Measurements from ENCODE around the gene CARD11. TPM values are rescaled to one million over a fixed set of nuclear protein-coding genes. Genes with fewer than 3 reads are reported as not detected.

CARD11 gene
- total RNA-seq, 2 experiments from 2014 or later, result 136 to 196 TPM

DNA sequence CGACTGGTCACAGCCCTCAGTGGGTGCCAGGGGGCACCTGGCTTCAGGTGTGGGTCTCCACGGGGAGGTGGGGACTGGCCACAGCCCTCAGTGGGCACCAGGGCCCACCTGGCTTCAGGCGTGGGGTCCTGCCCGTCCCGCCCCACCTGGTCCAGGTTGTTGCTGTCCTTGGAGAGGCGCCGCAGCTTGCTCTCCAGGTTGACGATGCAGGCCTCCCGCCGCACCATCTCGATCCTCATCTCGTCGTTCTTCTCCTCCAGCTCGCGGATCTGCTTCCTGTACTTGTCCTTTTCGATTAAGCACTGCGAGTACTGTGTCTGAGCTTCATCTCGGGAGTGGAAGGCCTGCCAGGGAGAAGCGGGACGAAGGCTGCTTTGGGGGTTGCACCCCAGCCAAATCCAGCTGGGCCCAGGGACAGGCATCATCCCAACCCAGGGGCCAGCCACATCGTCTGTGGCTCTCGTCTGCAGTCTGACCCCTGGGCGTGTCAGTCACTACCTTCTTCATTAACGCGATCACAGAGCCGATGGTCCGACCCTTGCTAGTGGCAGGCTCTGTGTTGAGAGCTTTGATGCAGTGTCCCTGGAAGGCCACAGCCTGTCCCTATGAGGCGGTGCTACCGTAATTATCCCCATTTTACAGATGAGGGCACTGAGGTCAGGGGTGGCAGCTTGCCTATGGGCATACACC, 106.6 kb downstream of the CARD11 start:
- Mint-ChIP-seq H3K4me1 (peaks cover 7% of the 10 kb centered on the region), H3K9me3 (ENCODE audit: low read depth) (no peaks in the 10 kb centered on the region), H3K36me3 (peaks cover 74% of the 10 kb centered on the region), H3K27ac (no peak overlapping the region), H3K4me3 (no peak overlapping the region), H3K27me3 (no peaks in the 10 kb centered on the region)
- ATAC-seq (no peak), DNase-seq (no peak)
- CTCF ChIA-PET, result interaction anchor here (1.1 kb wide), 1 partner anchor 103 kb away, joined by 3 read pairs; no protein-coding TSS in a partner anchor

DNA sequence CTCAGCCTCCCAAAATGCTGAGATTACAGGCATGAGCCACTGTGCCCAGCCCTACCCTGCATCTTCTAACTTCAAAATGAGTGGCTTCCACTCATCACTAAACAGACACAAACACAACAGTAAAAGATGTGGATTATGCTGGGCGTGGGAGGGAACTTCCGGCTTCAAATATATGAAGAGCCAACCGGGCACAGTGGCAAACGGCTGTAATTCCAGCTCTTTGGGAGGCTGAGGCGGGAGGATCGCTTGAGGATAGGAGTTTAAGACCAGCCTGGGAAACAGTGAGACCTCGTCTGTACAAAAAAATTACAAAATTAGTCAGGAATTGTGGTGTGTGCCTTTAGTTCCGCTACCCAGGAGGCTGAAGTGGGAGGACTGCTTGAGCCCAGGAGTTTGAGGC, 107.4 kb downstream of the CARD11 start:
- DNase-seq, result no peak
- H3K27me3 Mint-ChIP-seq, result no peaks in the 10 kb centered on the region
- H3K36me3 Mint-ChIP-seq, result peaks cover 71% of the 10 kb centered on the region
- no peak overlapping the region for H3K4me3 Mint-ChIP-seq
- ATAC-seq, result no peak
- CTCF ChIA-PET, result interaction anchor here (0.5 kb wide), 1 partner anchor 105 kb away, joined by 3 read pairs; no protein-coding TSS in a partner anchor
- peaks cover 4% of the 10 kb centered on the region for H3K4me1 Mint-ChIP-seq
- H3K9me3 Mint-ChIP-seq (ENCODE audit: low read depth), result no peaks in the 10 kb centered on the region
- H3K27ac Mint-ChIP-seq, result no peak overlapping the region

DNA sequence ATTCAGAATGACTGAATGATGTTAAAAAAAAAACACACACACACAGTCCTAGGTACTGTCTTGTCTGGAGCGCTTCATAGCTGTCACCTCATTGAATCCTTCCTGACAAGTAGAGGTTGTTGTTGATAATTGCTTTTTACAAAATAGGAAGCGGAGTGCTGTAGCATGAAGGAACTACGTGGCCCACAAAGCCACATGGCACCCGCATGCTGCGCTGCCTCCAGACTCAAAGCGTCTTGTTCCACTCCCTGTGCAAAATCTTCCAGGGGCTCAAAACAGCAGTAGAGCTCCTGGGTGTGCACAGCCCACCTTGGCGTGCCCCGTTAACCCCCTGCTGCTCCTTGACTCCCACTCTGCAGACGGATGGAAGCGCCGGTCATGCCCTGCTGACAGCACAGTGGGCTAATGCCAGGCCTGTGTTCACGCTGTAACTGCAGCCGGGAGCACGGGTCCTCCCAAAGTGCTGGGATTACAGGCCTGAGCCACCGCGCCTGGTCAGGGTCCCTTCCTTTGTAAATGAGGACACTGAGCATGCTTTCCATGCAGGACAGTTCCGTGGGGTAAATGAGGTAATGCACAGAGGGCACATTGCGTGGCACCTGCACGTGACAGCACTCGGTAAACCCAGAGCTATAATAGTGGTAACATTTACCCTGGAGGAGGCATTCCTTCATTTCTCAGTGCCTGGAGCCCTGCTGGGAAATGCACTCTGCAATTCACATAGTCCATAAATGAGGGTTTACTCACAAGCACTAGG, 108.5 kb downstream of the CARD11 start:
- DNase-seq, result no peak
- Mint-ChIP-seq H3K9me3 (ENCODE audit: low read depth) (no peaks in the 10 kb centered on the region), H3K36me3 (peaks cover 60% of the 10 kb centered on the region), H3K27me3 (no peaks in the 10 kb centered on the region), H3K4me3 (no peak overlapping the region), H3K4me1 (peaks cover 4% of the 10 kb centered on the region), H3K27ac (no peak overlapping the region)
- CTCF ChIA-PET, result interaction anchor here (0.6 to 0.8 kb wide), 2 partner anchors 36 to 82 kb away, joined by 3 read pairs; no protein-coding TSS in a partner anchor
- ATAC-seq, result no peak

DNA sequence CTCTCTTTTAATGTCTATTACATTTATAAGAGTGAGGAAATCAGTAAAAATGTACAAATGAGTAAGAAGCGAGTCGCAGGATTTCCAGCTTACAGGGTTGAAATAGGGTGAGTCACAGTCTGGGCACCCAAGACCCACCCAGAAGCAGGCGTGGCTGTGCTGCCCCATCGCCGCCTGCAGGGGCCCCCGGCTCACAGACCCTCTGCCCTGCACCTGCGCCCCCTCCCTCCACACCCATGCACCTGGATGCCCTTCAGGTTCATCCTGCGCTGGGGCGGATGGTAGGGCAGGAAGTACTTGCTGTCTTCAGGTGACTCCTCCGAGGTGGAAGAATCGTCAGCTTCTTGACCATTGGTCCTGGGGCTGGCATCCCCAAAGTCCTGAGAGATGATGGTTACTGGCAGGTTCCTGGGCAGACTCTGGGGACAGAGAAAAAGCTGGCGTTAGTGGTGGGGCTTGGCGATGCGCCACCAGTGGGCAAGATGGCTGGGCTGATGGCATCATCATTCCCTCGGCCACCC, 109.4 kb downstream of the CARD11 start:
- DNase-seq (no peak), ATAC-seq (no peak)
- Mint-ChIP-seq H3K27me3 (no peaks in the 10 kb centered on the region), H3K4me1 (no peaks in the 10 kb centered on the region), H3K27ac (no peak overlapping the region), H3K4me3 (no peak overlapping the region), H3K36me3 (peaks cover 53% of the 10 kb centered on the region), H3K9me3 (ENCODE audit: low read depth) (no peaks in the 10 kb centered on the region)
- CTCF ChIA-PET, result interaction anchor here (0.6 to 0.8 kb wide), 2 partner anchors 37 to 81 kb away, joined by 3 read pairs; no protein-coding TSS in a partner anchor

DNA sequence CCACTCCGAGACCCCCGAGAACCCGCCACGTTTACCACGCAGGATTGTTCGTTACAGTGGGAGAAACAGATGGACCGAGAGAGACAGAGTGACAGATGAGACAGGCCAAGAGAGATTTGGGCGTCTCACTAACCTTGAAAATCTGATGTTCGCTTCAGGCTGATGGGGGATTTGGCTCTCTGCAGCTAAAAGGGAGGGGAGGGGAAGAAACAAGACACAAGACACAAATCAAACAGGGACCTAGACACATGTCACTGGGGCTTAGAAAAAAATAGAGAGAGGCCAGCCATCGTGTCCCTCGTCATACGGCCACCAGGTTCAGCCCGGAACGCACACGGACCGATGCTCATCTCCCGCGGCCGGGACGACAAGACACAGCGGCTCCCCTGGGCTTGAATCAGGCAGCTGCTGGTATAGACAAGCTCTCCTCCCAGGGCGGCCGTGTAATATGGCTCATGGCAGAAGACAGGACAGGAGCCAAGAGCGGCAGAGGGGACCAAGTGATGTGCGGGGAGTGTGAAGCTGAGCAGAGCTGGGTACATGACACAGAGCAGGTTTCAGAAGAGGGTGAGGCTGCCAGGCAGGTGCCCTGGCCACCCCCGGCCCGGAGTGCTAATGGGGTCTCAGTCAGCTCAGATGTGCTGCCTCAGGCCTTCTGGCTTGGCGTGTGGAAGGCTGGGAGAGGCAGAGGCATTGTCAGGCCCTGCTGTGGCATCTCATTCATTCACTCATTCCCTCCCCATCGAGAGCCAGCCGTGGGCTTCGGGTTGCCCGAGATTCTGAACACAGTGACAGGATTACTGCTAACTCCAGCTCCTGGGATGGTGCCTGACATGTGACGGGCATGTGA, 111.0 kb downstream of the CARD11 start:
- Mint-ChIP-seq H3K9me3 (ENCODE audit: low read depth) (no peaks in the 10 kb centered on the region), H3K4me3 (no peak overlapping the region), H3K27ac (no peak overlapping the region), H3K4me1 (no peaks in the 10 kb centered on the region), H3K27me3 (no peaks in the 10 kb centered on the region), H3K36me3 (peaks cover 49% of the 10 kb centered on the region)
- ATAC-seq (no peak), DNase-seq (no peak)
- CTCF ChIA-PET, result no interaction called here

DNA sequence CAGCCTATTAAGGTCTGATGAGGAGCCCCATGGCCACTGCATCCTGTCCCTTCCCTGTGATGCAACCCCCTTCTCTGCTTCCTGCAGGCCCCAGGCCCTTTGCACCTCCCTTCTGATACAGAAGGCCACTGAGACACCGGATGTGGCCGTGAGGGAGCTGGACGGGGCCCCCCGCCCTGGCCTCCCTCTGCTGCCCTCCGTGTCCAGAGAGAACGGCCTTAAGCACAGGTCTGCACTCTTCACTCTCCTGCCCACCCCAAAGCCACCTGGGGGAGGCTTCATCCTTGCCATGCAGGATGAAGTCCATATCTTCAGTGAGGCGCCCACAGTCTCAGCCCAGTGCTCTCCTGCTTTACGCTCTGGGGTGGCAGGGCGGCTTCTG, 112.6 kb downstream of the CARD11 start:
- CTCF ChIA-PET, result no interaction called here
- Mint-ChIP-seq H3K36me3 (peaks cover 43% of the 10 kb centered on the region), H3K9me3 (ENCODE audit: low read depth) (no peaks in the 10 kb centered on the region), H3K27me3 (no peaks in the 10 kb centered on the region), H3K4me3 (no peak overlapping the region), H3K4me1 (no peaks in the 10 kb centered on the region), H3K27ac (no peak overlapping the region)
- no peak for DNase-seq
- ATAC-seq, result no peak

DNA sequence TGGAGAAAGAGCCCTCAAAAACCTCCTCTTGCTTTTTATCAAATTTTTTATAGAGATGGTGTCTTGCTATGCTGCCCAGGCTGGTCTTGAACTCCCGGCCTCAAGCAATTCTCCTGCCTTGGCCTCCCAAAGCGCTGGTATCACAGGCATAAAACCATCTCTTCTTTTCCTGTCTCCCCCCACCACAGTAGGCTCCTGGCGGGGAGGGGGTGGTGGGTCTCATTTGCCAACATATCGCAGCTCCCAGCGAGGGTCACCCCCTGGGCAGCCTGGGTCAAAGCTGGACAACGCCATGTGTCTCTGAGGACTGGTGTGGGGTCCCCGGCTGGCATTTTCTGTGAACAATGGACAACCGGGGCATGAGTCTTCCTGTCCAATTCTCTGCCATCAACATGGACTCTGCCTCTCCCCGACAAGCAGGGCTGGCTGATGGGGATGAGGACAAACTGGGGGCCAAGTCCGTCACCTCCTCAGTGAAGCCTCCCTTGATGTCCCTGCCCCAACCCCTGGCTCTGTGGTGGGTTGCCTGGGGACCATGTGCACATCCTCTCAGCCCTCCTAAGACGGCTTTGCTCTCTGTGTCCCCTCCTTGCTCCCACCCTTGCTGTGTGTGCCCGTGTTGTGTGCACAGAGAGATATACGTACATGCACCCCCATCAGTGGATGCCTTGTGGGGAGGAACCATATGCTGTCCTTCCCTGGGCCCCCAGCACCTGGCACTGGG, 113.2 kb downstream of the CARD11 start:
- H3K4me3 Mint-ChIP-seq, result no peak overlapping the region
- H3K4me1 Mint-ChIP-seq, result no peaks in the 10 kb centered on the region
- peaks cover 43% of the 10 kb centered on the region for H3K36me3 Mint-ChIP-seq
- H3K27ac Mint-ChIP-seq, result no peak overlapping the region
- H3K27me3 Mint-ChIP-seq, result no peaks in the 10 kb centered on the region
- no peak for ATAC-seq
- no peak for DNase-seq
- H3K9me3 Mint-ChIP-seq (ENCODE audit: low read depth), result no peaks in the 10 kb centered on the region
- CTCF ChIA-PET, result no interaction called here

DNA sequence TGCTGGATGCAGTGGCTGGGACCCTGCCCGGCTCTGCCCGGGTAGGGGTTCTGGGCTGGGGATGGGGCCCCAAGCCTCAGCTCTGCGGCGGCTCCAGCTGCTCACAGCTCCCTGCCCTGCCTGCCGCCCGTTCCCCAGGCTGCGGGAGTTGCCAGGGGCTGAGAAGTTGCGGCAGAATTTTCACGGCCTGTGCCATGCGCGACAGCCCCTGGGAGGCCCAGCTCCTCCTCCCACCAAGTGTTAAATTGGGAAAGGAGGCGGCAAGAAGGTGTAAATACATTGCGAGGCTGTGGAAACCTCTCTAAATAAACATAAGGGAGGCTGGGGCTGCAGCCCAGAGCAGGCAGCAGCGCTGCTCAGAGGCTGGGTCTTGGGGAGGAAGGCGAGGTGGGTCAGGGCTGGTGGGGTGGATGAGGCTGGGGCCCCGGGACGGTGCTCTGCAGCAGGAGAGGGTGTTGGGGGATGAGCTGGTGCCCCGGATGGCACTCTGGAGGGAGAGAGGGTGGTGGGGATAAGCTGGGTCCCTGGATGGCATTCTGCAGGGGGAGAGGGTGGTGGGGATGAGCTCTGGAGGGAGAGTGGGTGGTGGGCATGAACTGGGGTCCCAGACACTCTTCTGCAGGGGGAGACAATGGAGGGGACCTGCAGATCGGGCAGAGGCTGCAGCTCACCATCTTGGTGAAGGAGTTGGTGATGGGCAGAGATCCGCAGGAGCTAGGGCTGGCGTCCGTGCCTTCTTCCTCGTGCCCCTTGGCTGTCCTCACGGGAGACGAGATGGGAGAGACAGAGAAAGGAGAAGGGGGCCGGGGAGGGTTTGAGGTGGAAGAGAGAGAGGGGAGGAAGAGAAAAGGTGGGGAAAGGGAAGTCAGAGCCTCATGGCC, 114.1 kb downstream of the CARD11 start:
- ATAC-seq, result no peak
- Mint-ChIP-seq H3K9me3 (ENCODE audit: low read depth) (no peaks in the 10 kb centered on the region), H3K4me1 (no peaks in the 10 kb centered on the region), H3K27me3 (no peaks in the 10 kb centered on the region), H3K36me3 (peaks cover 37% of the 10 kb centered on the region), H3K4me3 (no peak overlapping the region), H3K27ac (no peak overlapping the region)
- CTCF ChIA-PET, result no interaction called here
- no peak for DNase-seq

DNA sequence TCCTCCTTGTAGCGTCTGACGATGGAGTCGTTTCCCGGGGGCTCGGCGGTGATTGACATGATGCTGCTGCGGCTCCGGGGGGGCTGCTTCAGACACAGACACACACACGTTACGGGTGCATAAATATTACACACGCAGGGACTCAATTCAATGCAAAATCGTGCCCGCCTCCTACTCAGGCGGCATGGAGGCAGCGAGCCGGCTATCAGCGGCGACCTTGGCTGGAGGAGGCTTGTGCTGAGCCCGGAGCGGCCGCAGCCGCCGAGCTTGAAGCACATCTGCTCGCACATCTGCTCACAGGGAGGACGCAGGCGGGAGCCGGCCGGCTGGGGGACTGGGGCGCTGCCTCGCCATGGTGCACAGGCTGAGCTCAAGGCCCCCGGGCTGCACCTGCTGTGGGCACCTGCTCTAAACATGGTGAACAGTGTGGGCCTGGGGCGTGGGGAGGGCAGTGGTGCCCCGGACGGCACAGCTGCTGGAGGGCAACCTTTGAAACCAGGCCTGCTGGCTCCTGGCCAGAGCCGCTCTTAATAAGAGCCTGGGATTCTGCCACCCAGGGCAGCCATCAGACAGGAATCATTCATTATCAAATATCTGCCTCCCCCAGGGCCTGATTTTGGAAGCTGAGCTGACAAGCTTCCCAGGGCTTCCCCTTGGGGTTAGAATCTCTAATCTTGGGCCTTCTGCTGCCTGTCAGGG, 114.9 kb downstream of the CARD11 start:
- Mint-ChIP-seq H3K27ac (no peak overlapping the region), H3K9me3 (ENCODE audit: low read depth) (no peaks in the 10 kb centered on the region), H3K4me3 (no peak overlapping the region), H3K27me3 (no peaks in the 10 kb centered on the region), H3K4me1 (no peaks in the 10 kb centered on the region), H3K36me3 (peaks cover 35% of the 10 kb centered on the region)
- CTCF ChIA-PET, result no interaction called here
- ATAC-seq (no peak), DNase-seq (no peak)

DNA sequence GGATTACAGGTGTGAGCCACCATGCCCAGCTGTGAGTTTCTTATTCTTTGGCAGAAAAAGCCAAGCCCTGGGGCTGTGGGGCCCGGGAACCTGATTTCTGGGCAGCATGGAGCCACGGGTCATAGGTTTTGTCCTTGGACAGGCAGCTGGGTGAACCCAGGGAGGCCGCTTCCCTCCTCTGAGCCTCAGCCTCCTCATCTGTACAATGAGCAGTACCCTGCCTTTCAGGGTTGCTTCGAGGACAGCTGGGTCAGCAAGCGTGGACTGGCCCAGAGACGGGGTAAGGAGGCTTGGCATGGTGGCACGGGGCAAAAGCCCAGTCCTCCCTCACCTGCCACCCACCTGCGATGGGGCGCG, 115.4 kb downstream of the CARD11 start:
- Mint-ChIP-seq H3K4me1 (no peaks in the 10 kb centered on the region), H3K27ac (no peak overlapping the region), H3K4me3 (no peak overlapping the region), H3K27me3 (no peaks in the 10 kb centered on the region), H3K9me3 (ENCODE audit: low read depth) (no peaks in the 10 kb centered on the region), H3K36me3 (peaks cover 31% of the 10 kb centered on the region)
- DNase-seq, result no peak
- CTCF ChIA-PET, result no interaction called here
- ATAC-seq, result no peak

DNA sequence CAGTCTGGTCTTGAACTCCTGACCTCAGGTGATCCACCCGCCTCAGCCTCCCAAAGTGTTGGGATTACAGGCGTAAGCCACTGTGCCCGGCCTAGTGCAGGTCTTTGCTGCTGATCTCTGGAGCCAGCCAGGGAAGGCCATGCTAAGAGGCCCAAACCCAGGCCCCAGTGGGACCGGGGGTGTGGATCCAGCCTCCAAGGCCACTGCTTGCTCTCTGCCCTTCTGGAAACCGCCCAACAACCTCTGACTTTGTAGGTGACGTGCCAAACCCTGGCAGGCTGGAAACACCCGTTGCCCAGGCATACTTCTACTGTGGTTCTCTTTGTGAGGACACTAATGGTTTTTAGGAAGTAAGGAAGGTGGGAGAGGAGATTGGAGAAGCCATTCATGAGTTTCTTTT, 116.1 kb downstream of the CARD11 start:
- Mint-ChIP-seq H3K36me3 (peaks cover 32% of the 10 kb centered on the region), H3K4me1 (no peaks in the 10 kb centered on the region), H3K27ac (no peak overlapping the region), H3K4me3 (no peak overlapping the region), H3K9me3 (ENCODE audit: low read depth) (no peaks in the 10 kb centered on the region), H3K27me3 (no peaks in the 10 kb centered on the region)
- no peak for ATAC-seq
- CTCF ChIA-PET, result no interaction called here
- DNase-seq, result no peak

DNA sequence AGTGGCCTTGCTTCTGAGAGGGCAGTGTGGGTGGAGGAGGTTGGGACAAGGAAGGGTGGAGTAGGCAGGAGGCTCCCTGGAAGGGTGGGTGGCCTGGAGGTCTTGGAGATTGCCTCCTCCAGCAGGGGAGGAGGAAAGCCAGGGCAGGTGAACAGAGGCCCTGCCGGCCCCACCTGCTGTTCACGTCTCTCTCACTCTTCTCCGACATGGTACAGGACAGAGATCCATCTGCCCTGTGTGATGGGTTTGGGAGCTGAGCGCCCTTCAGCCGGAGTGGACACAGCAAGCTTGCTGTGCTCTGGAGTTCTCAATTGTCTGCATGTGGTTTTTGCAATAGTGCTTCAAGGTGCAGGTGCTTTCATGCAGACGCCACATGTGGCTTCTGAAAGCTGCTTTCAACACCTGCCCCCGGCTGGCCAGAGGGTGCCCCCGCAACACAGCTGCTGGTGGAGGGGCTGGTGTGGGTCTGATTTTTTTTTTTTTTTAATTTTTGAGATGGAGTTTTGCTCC, 116.7 kb downstream of the CARD11 start:
- Mint-ChIP-seq H3K4me3 (no peak overlapping the region), H3K36me3 (peaks cover 30% of the 10 kb centered on the region), H3K27ac (no peak overlapping the region), H3K4me1 (no peaks in the 10 kb centered on the region), H3K27me3 (no peaks in the 10 kb centered on the region), H3K9me3 (ENCODE audit: low read depth) (no peaks in the 10 kb centered on the region)
- ATAC-seq, result no peak
- no peak for DNase-seq
- CTCF ChIA-PET, result no interaction called here
